Measurements from ENCODE around the gene VPS13D.

Gene VPS13D

GRCh38 chr1:12485231-12486058, 255.6 kb downstream of the VPS13D start:
- Histone ChIP-seq H4K20me1 (ENCODE audit: insufficient read depth) (no peaks in the 10 kb centered on the region), H3K27ac (no peak overlapping the region), H3K4me2 (no peak overlapping the region), H3K36me3 (ENCODE audit: insufficient read depth) (no peaks in the 10 kb centered on the region), H3K4me3 (IDR thresholded peaks at IDR 0.05; ENCODE audit: insufficient read depth, low read depth, low read length) (no peak overlapping the region), H3K79me2 (ENCODE audit: insufficient read depth, low read depth) (no peaks in the 10 kb centered on the region), H3K9ac (no peak overlapping the region), H3K27me3 (ENCODE audit: insufficient read depth, low read depth) (no peaks in the 10 kb centered on the region), H3K4me1 (ENCODE audit: low read depth, poor library complexity, severe bottlenecking) (no peaks in the 10 kb centered on the region), H2AFZ (ENCODE audit: low read depth) (no peak overlapping the region)
- TF ChIP-seq CTCF (conservative IDR thresholded peaks at IDR 0.05; ENCODE audit: low read depth, low read length), result no peak

GRCh38 chr1:12486059-12486341, 256.2 kb downstream of the VPS13D start:
- no peaks in the 10 kb centered on the region for H4K20me1 ChIP-seq (ENCODE audit: insufficient read depth)
- no peak overlapping the region for H3K4me3 ChIP-seq (IDR thresholded peaks at IDR 0.05; ENCODE audit: insufficient read depth, low read depth, low read length)
- H3K4me1 ChIP-seq (ENCODE audit: low read depth, poor library complexity, severe bottlenecking), result no peaks in the 10 kb centered on the region
- no peak overlapping the region for H3K27ac ChIP-seq
- TF ChIP-seq CTCF (conservative IDR thresholded peaks at IDR 0.05; ENCODE audit: low read depth, low read length), result no peak
- no peak overlapping the region for H3K4me2 ChIP-seq
- no peaks in the 10 kb centered on the region for H3K36me3 ChIP-seq (ENCODE audit: insufficient read depth)
- H3K27me3 ChIP-seq (ENCODE audit: insufficient read depth, low read depth), result no peaks in the 10 kb centered on the region
- no peaks in the 10 kb centered on the region for H3K79me2 ChIP-seq (ENCODE audit: insufficient read depth, low read depth)
- no peak overlapping the region for H3K9ac ChIP-seq
- H2AFZ ChIP-seq (ENCODE audit: low read depth), result no peak overlapping the region

- Histone ChIP-seq H3K36me3 (ENCODE audit: insufficient read depth) (no peaks in the 10 kb centered on the region), H3K27me3 (ENCODE audit: insufficient read depth, low read depth) (no peaks in the 10 kb centered on the region), H2AFZ (ENCODE audit: low read depth) (no peak overlapping the region), H3K4me2 (no peak overlapping the region), H3K4me3 (IDR thresholded peaks at IDR 0.05; ENCODE audit: insufficient read depth, low read depth, low read length) (no peak overlapping the region), H3K27ac (no peak overlapping the region), H3K9ac (no peak overlapping the region), H4K20me1 (ENCODE audit: insufficient read depth) (no peaks in the 10 kb centered on the region), H3K79me2 (ENCODE audit: insufficient read depth, low read depth) (no peaks in the 10 kb centered on the region), H3K4me1 (ENCODE audit: low read depth, poor library complexity, severe bottlenecking) (no peaks in the 10 kb centered on the region)
- TF ChIP-seq CTCF (conservative IDR thresholded peaks at IDR 0.05; ENCODE audit: low read depth, low read length), result no peak
Measured at GRCh38 chr1:12486401-12487005, 256.7 kb downstream of the VPS13D start.

GRCh38 chr1:12487520-12487919, 257.7 kb downstream of the VPS13D start:
- no peak overlapping the region for H3K4me2 ChIP-seq
- H3K4me1 ChIP-seq (ENCODE audit: low read depth, poor library complexity, severe bottlenecking), result no peaks in the 10 kb centered on the region
- H4K20me1 ChIP-seq (ENCODE audit: insufficient read depth), result no peaks in the 10 kb centered on the region
- no peak overlapping the region for H3K4me3 ChIP-seq (IDR thresholded peaks at IDR 0.05; ENCODE audit: insufficient read depth, low read depth, low read length)
- H3K27me3 ChIP-seq (ENCODE audit: insufficient read depth, low read depth), result no peaks in the 10 kb centered on the region
- no peaks in the 10 kb centered on the region for H3K36me3 ChIP-seq (ENCODE audit: insufficient read depth)
- no peak overlapping the region for H3K27ac ChIP-seq
- H2AFZ ChIP-seq (ENCODE audit: low read depth), result no peak overlapping the region
- H3K9ac ChIP-seq, result no peak overlapping the region
- no peaks in the 10 kb centered on the region for H3K79me2 ChIP-seq (ENCODE audit: insufficient read depth, low read depth)
- no peak for TF ChIP-seq CTCF (conservative IDR thresholded peaks at IDR 0.05; ENCODE audit: low read depth, low read length)
